UCSD-AML1 (cell line): ENCODE measurements around the gene IGF2R.
A peak's percentile ranks its signal among the peaks of the same experiment; 100 is the strongest.
"Not testable (repeated sequence)": the region's sequence is repeated elsewhere in the genome, so short reads cannot be mapped to it uniquely, and the experiment has no call there.

Experiments
- DNase-seq: peaks from one replicate; lab custom pipeline; 2025; ENCODE audit not compliant: unreplicated experiment; lab: John Stamatoyannopoulos, UW

Gene IGF2R

DNA sequence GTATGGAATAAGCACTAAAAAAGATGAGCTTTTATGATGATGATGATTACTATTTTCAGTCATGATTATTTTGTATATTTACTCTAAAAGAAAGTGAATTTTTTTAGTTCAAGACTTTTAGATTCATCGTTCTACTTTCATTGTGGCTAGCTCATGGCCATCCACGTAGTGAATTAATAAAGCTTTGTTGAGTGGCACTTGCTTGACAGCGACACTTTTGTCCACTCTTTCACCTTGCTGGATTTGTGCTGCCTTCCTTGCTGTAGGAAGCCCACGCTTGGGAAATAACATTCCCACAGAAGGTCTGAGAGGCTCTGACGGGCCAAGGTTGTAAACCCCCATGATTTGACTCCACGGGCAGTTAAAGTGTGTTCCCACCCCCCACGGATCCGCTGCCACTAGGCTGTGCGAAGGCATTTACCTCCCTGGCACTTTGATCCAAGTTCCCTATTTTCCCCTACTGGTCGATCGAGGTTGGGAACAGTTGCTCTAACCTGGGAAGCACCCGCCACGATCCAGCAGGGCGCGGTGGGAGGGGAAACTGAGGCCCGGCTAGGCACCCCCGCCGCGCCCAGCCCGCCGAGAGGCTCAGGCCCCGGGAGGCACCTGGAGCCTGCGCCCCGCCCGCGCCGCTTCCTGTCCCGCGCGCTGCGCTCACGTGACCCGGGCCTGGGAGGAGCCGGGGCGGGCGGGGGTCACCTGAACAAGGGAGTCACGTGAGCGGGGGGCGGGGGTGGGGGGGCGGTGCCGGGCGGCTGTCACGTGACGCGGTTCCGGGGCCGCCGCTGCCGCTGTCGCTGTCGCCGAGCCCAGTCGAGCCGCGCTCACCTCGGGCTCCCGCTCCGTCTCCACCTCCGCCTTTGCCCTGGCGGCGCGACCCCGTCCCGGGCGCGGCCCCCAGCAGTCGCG lies at the start of gene IGF2R:
Gene IGF2R (plus strand): TSS at position 788 of the 909 bp plus-strand sequence. CDS start 165 bp downstream, outside the sequence.
- DNase-seq: peak; percentile 88

- no peak for DNase-seq
These were observed 49.1 kb upstream of the IGF2R start for GRCh38 chr6:159919800-159920199.

DNA sequence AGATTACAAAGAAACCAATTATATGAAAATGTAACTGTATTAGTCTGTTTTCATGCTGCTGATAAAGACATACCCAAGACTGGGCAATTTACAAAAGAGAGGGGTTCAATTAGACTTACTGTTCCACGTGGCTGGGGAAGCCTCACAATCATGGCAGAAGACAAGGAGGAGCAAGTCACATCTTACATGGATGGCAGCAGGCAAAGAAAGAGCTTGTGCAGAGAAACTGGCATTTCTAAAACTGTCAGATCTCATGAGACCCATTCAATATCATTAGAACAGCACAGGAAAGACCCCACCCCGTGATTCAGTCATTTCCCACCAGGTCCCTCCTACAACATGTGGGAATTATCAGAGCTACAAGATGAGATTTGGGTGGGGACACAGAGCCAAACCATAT lies 44.7 kb upstream of the IGF2R start:
- not testable (repeated sequence) for DNase-seq

DNA sequence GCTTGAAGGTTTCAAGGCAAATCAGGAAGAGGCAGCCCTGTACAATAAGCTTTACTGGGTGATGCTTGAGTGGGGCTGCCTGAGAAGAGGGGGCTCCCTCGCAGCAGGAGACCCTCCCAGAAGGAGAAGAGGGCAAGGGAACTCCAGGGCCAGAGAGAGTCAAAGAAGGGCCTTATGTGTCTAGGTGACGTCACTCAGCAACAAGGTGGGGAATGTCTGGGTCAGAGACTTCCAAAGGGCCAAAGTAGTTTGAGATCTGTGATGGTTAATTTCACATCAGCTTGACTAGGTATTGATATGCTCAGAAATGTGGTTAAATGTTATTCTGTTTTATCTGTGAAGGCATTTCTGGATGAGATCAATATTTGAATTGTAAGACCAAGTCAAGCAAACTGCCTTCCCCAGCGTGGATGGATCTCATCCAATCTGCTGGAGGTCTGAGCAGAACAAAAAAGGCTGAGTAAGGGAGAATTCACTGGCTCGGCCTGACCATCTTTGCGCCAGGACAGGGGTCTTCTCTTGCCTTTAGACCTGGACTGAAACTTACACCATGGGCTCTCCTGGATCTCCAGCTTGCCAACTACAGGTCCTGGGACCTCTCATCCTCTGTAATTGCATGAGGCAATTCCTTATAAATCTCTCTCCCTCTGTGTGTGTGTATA lies 42.2 kb upstream of the IGF2R start:
- no peak for DNase-seq

DNA sequence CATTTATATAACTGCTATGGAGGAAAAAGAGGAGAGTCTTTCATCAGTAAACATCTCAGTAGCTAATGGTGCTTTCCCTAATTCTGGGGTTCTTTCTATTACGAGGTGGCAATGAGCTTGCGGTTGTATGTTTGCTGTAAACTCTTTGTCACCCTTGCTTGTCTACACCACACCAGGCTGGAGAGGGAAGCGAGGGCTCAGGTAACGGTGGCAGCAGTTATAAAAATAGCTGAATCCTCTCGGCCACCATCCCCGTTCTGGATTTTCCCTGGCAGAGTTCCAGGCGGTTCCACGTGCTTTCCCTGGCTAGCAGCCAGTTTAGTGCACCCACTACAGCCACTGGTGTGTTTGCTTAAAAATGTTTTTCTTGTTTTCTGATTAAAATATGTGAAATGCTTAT lies 39.1 kb upstream of the IGF2R start:
- DNase-seq: no peak

GRCh38 chr6:159931112-159931511 lies 37.8 kb upstream of the IGF2R start:
- no peak for DNase-seq

GRCh38 chr6:159931846-159932245 lies 37.0 kb upstream of the IGF2R start:
- no peak for DNase-seq

GRCh38 chr6:159933077-159933476 lies 35.8 kb upstream of the IGF2R start:
- no peak for DNase-seq

DNA sequence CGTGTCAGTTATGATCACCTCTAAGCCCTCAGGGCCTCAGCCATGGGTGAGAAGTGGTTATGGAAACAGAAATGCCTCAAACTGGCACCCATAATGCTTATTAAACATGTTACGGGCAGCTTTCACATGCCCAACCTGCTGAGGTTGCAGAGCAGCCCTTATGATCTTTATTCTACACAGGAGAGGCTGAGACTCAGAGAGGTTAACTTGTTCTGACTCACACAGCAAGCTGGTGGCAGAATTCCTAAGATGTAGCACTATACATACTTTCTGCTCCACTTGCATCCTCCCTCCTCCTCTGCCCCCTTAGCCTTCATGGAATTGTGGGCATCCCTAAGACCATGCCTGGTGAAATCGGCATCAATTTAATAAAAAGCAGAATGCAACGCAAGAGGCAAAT lies 34.7 kb upstream of the IGF2R start:
- no peak for DNase-seq

GRCh38 chr6:159935065-159935464 lies 33.8 kb upstream of the IGF2R start:
- DNase-seq: no peak

GRCh38 chr6:159935633-159936032 lies 33.2 kb upstream of the IGF2R start:
- no peak for DNase-seq

GRCh38 chr6:159939591-159940016 lies 29.3 kb upstream of the IGF2R start:
- DNase-seq: no peak

DNA sequence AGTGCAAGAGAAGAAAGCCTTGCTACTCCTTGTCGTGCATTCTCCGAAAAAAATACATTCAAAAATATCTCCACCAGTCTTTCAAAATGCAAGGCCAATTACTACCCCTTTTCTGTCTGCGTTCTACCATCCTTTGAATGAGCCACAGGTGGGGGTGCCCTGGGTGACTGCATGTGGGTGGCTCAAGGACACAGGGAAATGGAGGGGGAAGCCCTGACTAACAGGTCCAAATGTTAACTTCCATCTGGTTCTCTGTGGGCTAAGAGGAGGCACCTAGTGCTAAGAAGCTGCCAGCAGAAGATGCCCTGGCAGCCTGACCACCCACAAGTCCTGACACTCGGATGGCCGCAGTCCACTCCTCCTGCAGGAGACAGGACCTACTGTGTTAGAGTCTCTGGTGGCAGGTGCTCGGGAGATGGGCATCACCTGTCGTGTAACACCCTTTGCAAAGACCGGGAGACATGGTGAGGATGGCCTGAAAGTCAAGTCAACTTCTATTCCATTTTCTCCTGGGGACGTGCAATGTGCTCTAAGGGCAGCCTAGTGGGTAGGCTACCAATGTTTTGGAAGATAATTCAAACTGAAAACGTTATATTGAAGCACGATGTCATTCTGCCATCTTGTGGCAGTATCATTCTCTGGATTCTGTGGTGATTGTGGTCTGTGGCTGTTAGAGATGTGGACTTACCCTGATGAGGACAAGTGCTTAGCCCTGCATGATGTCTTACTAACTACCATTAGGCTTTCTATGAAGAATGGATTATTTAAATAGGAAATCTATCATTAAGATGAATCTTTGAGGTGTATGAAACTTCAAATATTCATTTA lies 27.4 kb upstream of the IGF2R start:
- no peak for DNase-seq

- DNase-seq: no peak
These were observed 25.7 kb upstream of the IGF2R start for GRCh38 chr6:159943101-159943632.

DNA sequence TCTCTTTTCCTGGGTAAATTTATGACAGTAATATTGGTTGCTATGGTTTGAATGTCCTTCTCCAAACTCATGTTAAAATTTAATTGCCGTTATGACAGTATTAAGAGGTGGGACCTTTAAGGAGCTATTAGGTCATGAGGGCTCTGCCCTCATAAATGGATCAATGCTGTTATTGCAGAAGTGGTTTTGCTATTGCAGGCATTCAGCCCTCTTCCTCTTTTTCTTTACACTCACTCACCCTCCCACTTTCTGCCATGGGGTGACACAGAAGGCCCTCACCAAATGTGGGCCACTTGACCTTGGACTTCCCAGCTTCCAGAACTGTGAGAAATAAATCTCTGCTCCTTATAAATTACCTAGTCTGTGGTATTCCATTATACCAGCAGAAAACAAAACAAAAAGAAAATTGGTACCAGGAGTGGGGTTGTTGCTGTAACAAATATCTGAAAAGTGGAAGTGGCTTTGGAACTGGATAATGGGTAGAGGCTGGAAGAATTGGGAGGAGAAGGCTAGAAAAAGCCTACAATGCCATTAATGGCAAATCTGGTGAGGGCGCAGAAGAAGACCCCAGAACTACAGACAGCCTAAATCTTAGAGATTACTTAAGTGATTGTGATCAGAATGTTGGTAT lies 24.8 kb upstream of the IGF2R start:
- no peak for DNase-seq

DNA sequence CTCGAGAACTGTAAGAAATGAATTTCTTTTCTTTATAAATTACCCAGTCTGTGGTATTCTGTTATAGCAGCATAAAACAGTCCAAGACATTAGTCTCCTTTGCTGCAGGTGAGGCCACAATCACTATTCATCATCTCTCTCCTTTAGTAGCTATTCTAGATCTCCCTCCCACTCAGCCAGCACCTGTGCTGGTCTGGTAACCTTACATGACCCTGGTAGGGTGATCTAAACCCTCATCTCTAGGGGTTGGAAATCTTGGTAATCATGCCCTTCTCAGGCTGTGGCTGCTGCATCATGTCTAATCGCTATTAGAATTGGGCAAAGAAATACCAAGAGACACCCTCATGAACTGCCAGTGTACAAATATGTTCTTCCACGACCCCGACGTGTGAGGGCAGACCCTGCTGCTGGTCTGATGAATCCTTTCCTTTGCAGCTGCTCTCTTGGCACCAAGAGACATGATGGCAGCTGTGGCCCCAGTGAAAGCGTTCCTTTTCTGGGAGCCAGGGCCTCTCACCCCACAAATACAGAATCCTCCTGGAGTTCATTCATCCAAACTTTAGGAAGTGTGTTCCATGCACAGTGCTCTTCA lies 23.0 kb upstream of the IGF2R start:
- DNase-seq: no peak

GRCh38 chr6:159946912-159947311 lies 22.0 kb upstream of the IGF2R start:
- DNase-seq: no peak

GRCh38 chr6:159948199-159948598 lies 20.7 kb upstream of the IGF2R start:
- DNase-seq: no peak

- DNase-seq: no peak
These were observed 17.1 kb upstream of the IGF2R start for GRCh38 chr6:159951772-159952171.

DNA sequence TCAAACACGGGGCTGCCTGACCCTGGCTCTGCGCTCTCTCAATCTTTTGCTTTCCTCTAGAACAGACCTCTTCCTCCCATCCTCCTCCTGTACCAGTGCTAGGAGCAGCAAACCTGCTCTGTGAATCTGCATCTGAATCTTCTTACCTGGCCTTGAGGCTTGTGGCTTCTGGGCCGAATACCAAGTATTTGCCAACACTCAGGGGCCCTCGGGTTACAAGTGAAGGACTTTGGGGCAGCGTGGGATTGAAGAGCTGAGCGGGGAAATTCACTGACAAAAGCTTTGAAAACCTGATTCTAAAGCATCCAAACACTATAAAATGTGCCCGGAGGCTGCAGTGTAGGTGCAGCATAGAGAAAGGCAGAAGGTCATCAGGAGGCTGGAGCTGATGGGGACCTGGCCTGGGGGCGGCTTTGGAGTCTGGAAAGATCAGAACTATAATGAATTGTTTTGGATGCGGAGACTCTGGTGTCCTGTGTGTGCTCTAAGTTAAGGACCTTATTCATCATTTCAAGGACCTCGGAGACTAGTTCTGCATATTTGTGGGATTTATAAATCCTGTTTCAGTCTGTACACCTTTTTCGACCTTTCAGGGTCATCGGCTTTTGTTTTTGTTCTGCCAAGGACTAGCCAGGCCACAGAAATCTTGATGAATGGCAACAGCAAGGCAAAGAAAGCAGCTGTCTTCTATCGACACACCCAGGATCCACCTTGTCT lies 16.4 kb upstream of the IGF2R start:
- no peak for DNase-seq
